Spinal cord (tissue), 10 donors: ENCODE measurements around the gene COL9A3. TPM values are rescaled to one million over a fixed set of nuclear protein-coding genes. Genes with fewer than 3 reads are reported as not detected.
A peak's percentile ranks its signal among the peaks of the same experiment; 100 is the strongest.

Experiments used
- DNase-seq, 6 donors: peaks; one replicate each; pipeline versions ENCODE4 v3.0.0 to v3.0.0-alpha.2; 2013 to 2015; ENCODE audit warnings: low spot score in 6 of 6, low read depth in 4 of 6
- H3K27ac ChIP-seq: one replicate; pipeline ENCODE4 v1.5.1; 2013; ENCODE audit warnings: low read depth, low read length, control low read depth
- H3K27me3 ChIP-seq: one replicate; pipeline ENCODE4 v1.6.1; 2013; ENCODE audit warnings: low read length; ENCODE audit not compliant: control insufficient read depth, insufficient read depth
- H3K36me3 ChIP-seq: one replicate; pipeline ENCODE4 v1.6.1; 2013; ENCODE audit warnings: low read length; ENCODE audit not compliant: control insufficient read depth, insufficient read depth
- H3K4me1 ChIP-seq: one replicate; pipeline ENCODE4 v1.6.1; 2013; ENCODE audit warnings: low read length; ENCODE audit not compliant: control insufficient read depth, insufficient read depth
- H3K4me3 ChIP-seq: one replicate; pipeline ENCODE4 v1.5.1; 2013; ENCODE audit warnings: low read depth, low read length, control low read depth
- H3K9me3 ChIP-seq: one replicate; pipeline ENCODE4 v1.6.1; 2013; ENCODE audit warnings: low read length; ENCODE audit not compliant: control insufficient read depth, insufficient read depth
- WGBS: methylation state at CpG from one replicate; pipeline ENCODE4 v1.1.5; 2013; ENCODE audit warnings: missing lambda C conversion rate; ENCODE audit not compliant: insufficient coverage; 5-methylcytosine and 5-hydroxymethylcytosine counted together
- polyA plus RNA-seq, 2 donors: library from polyadenylated mRNA; unstranded; fragments of 120-200 nt; gene quantifications; one replicate each; pipeline ENCODE4 v1.2.1, GENCODE V29; 2013; ENCODE audit not compliant: insufficient read length in 2 of 2
- total RNA-seq, 2 donors: library from RNA; depleted of rRNA in 1 of 2; stranded (reverse); fragments of 120-200 nt in 1 of 2; fragments of >200 nt in 1 of 2; gene quantifications; one replicate each; pipeline versions ENCODE4 v1.2.3 to v1.2.4, GENCODE V29; 2013 to 2014
- donor health status: healthy.

COL9A3 gene
- total and polyA plus RNA-seq, 4 donors: 33.5 to 151 (median 57.4) TPM

GRCh38 chr20:62809530-62810428, 7.1 kb upstream of the COL9A3 start:
- H3K36me3 ChIP-seq: peaks cover 89% of the 10 kb centered on the region
- no peak for DNase-seq
- H3K27me3 ChIP-seq: peaks cover 4% of the 10 kb centered on the region
- H3K9me3 ChIP-seq: no peaks in the 10 kb centered on the region
- WGBS: 94% methylated on average over 22 of the region's 24 CpGs
- H3K4me1 ChIP-seq: peaks cover 32% of the 10 kb centered on the region
- no peak overlapping the region for H3K4me3 ChIP-seq
- H3K27ac ChIP-seq: no peak overlapping the region

- Histone ChIP-seq H3K9me3 (no peaks in the 10 kb centered on the region), H3K27ac (no peak overlapping the region), H3K4me1 (peaks cover 38% of the 10 kb centered on the region), H3K36me3 (peaks cover 86% of the 10 kb centered on the region), H3K4me3 (no peak overlapping the region), H3K27me3 (peaks cover 19% of the 10 kb centered on the region)
- 94% methylated on average over 21 of the region's 21 CpGs for WGBS
- DNase-seq: no peak
These were observed 5.5 kb upstream of the COL9A3 start for GRCh38 chr20:62811320-62811719.

- Histone ChIP-seq H3K36me3 (peaks cover 82% of the 10 kb centered on the region), H3K9me3 (no peaks in the 10 kb centered on the region), H3K4me3 (no peak overlapping the region), H3K27me3 (peaks cover 22% of the 10 kb centered on the region), H3K27ac (no peak overlapping the region), H3K4me1 (peaks cover 38% of the 10 kb centered on the region)
- DNase-seq: no peak
- WGBS: 90% methylated on average over 7 of the region's 10 CpGs
These were observed 5.1 kb upstream of the COL9A3 start for GRCh38 chr20:62811720-62812119.

- peaks cover 35% of the 10 kb centered on the region for H3K4me1 ChIP-seq
- H3K4me3 ChIP-seq: no peak overlapping the region
- no peak for DNase-seq
- H3K9me3 ChIP-seq: no peaks in the 10 kb centered on the region
- H3K27ac ChIP-seq: no peak overlapping the region
- H3K27me3 ChIP-seq: peaks cover 22% of the 10 kb centered on the region
- H3K36me3 ChIP-seq: peaks cover 75% of the 10 kb centered on the region
- 92% methylated on average over 43 of the region's 43 CpGs for WGBS
These were observed 4.5 kb upstream of the COL9A3 start for GRCh38 chr20:62812181-62812906.

- no peak for DNase-seq
- Histone ChIP-seq H3K4me1 (peaks cover 36% of the 10 kb centered on the region), H3K4me3 (no peak overlapping the region), H3K36me3 (peaks cover 70% of the 10 kb centered on the region), H3K27me3 (peaks cover 27% of the 10 kb centered on the region), H3K27ac (no peak overlapping the region), H3K9me3 (no peaks in the 10 kb centered on the region)
- WGBS: 93% methylated on average over 11 of the region's 11 CpGs
These were observed 4.0 kb upstream of the COL9A3 start for GRCh38 chr20:62812907-62813200.

DNA sequence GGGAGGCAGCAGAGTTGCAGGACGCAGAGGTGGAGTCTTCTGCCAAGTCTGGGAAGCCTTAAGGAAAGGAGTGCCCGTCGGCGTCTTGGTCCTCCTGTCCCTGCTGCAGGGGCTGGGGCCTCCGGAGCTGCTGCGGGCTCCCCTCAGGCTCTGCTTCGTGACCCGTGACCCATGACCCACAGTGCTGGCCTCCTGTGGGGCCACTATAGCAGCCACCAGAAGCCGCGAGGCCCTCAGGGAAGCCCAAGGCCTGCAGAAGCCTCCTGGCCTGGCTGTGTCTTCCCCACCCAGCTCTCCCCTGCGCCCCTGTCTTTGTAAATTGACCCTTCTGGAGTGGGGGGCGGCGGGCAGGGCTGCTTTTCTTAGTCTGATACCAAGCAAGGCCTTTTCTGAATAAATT, 3.3 kb upstream of the COL9A3 start:
- no peak for DNase-seq
- Histone ChIP-seq H3K4me3 (no peak overlapping the region), H3K27ac (no peak overlapping the region), H3K4me1 (peaks cover 36% of the 10 kb centered on the region), H3K9me3 (no peaks in the 10 kb centered on the region), H3K36me3 (peaks cover 63% of the 10 kb centered on the region), H3K27me3 (peaks cover 27% of the 10 kb centered on the region)
- 65% methylated on average over 10 of the region's 13 CpGs for WGBS

DNA sequence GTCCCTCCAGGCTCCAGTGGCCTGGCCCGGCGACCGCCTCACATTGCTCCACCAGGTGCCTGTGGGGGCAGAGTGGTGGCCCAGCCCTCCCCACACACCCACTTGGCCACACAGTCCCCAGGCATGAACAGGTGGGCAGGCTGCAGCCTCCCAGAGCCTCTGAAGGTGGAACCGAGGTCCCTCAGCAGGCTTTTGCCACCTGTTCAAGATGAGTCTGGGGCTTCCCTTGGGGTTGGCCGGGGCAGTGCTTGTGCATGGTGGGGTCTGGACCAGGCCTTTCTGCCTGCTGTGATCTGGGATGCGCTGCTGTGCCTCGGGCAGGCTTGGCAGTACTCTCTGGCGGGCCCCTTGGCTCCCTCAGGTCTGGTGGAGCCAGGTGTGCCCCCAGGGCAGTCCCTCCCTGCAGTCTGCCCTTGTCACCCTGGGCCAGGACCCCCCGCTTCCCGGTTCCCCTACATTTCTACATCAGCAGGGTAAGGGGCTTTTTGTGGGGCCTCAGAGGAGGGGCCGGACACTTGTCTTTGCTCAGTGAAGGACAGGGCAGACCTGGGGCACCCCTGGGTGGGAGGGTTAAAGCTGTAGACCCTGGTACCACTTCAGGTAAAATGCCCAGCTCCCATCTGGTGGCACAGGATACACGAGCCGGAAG, 2.7 kb upstream of the COL9A3 start:
- peaks cover 27% of the 10 kb centered on the region for H3K27me3 ChIP-seq
- H3K4me3 ChIP-seq: no peak overlapping the region
- H3K4me1 ChIP-seq: peaks cover 42% of the 10 kb centered on the region
- H3K27ac ChIP-seq: no peak overlapping the region
- DNase-seq: no peak
- WGBS: 87% methylated on average over 8 of the region's 13 CpGs
- no peaks in the 10 kb centered on the region for H3K9me3 ChIP-seq
- H3K36me3 ChIP-seq: peaks cover 59% of the 10 kb centered on the region

DNA sequence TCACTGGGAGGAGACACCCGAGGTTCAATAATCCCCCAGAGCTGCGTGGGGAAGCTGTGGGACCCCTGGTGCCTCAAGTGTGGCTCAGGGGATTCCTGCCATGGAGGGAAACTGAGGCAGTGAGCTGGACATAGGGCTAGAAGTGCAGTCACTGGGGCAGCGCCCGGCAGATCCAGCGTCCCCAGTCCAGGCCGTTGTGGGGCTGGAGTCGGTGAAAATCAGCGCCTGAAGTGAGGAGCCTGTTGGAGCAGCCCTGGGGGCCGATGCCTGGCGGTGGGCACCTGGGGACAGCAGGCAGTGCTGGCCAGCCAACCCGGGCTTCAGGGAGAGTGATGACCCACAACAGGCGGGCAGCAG, 2.2 kb upstream of the COL9A3 start:
- Histone ChIP-seq H3K4me3 (no peak overlapping the region), H3K27me3 (peaks cover 27% of the 10 kb centered on the region), H3K27ac (no peak overlapping the region), H3K9me3 (no peaks in the 10 kb centered on the region), H3K4me1 (peaks cover 47% of the 10 kb centered on the region), H3K36me3 (peaks cover 54% of the 10 kb centered on the region)
- 78% methylated on average over 12 of the region's 12 CpGs for WGBS
- DNase-seq: no peak

GRCh38 chr20:62815066-62815991, 1.5 kb upstream of the COL9A3 start:
- DNase-seq: peak in 1 of 6 donors; percentile 50
- Histone ChIP-seq H3K27ac (no peak overlapping the region), H3K4me3 (no peak overlapping the region), H3K9me3 (no peaks in the 10 kb centered on the region), H3K36me3 (peaks cover 48% of the 10 kb centered on the region), H3K4me1 (peaks cover 54% of the 10 kb centered on the region), H3K27me3 (peaks cover 27% of the 10 kb centered on the region)
- 39% methylated on average over 24 of the region's 24 CpGs for WGBS
